ENCODE data around the gene CEP128. TPM values are rescaled to one million over a fixed set of nuclear protein-coding genes. Genes with fewer than 3 reads are reported as not detected.

Gene CEP128
- polyA plus RNA-seq, 1 donor (not counting 4 experiments of a cell fraction or from before 2014, with no cell fraction given), result 2.6 TPM

GRCh38 chr14:80726211-80726610, 215.3 kb downstream of the CEP128 start:
- no peak overlapping the region for H3K27ac ChIP-seq (ENCODE audit: control insufficient read depth, insufficient read depth, low read length)
- no peaks in the 10 kb centered on the region for H3K36me3 ChIP-seq (ENCODE audit: control insufficient read depth in 2 of 2, extremely low read depth in 1 of 2, insufficient read depth in 2 of 2, low read length in 2 of 2)
- H3K4me1 ChIP-seq (ENCODE audit: control insufficient read depth, extremely low read depth, insufficient read depth, low read length), result peaks cover 5% of the 10 kb centered on the region
- no peak overlapping the region for H3K9ac ChIP-seq (ENCODE audit: control insufficient read depth, extremely low read depth, insufficient read depth, low read length)
- DNase-seq (ENCODE audit: low read depth, low spot score), result no peak
- dilution Hi-C loops (cut with MboI; ENCODE audit: extremely low pct_ligation_motif_present, low sequenced_read_pairs), result no loop called here
- TF ChIP-seq CTCF (optimal IDR thresholded peaks at IDR 0.05 in 1 of 3, IDR thresholded peaks at IDR 0.05 in 1 of 3, conservative IDR thresholded peaks at IDR 0.05 in 1 of 3; ENCODE audit: extremely low read depth in 1 of 3, insufficient read depth in 2 of 3, low read length in 3 of 3), result no peak
- TF ChIP-seq EZH2 (IDR thresholded peaks at IDR 0.05; ENCODE audit: low read length), result no peak
- no peak overlapping the region for H3K4me2 ChIP-seq (ENCODE audit: control insufficient read depth, extremely low read depth, insufficient read depth, low read depth, low read length)
- H3K79me2 ChIP-seq (ENCODE audit: control insufficient read depth, insufficient read depth, low read length), result no peaks in the 10 kb centered on the region
- no peak overlapping the region for H2AFZ ChIP-seq (ENCODE audit: control insufficient read depth, low read length)
- H3K27me3 ChIP-seq (ENCODE audit: control insufficient read depth, extremely low read depth, insufficient read depth, low read length), result no peaks in the 10 kb centered on the region
- H3K4me3 ChIP-seq (ENCODE audit: control insufficient read depth in 2 of 3, extremely low read depth in 1 of 3, insufficient read depth in 2 of 3, low read depth in 1 of 3, low read length in 3 of 3), result no peak overlapping the region
- no peaks in the 10 kb centered on the region for H3K9me1 ChIP-seq (ENCODE audit: control insufficient read depth, extremely low read depth, insufficient read depth, low read length)
- no peak for FAIRE-seq
- H3K9me3 ChIP-seq (ENCODE audit: control insufficient read depth, low read depth, low read length), result no peaks in the 10 kb centered on the region
- H4K20me1 ChIP-seq (ENCODE audit: control insufficient read depth, extremely low read depth, insufficient read depth, low read length), result no peaks in the 10 kb centered on the region

- H3K79me2 ChIP-seq (ENCODE audit: control insufficient read depth, insufficient read depth, low read length), result no peaks in the 10 kb centered on the region
- no peaks in the 10 kb centered on the region for H3K9me1 ChIP-seq (ENCODE audit: control insufficient read depth, extremely low read depth, insufficient read depth, low read length)
- no peak for FAIRE-seq
- H3K36me3 ChIP-seq (ENCODE audit: control insufficient read depth in 2 of 2, extremely low read depth in 1 of 2, insufficient read depth in 2 of 2, low read length in 2 of 2), result no peaks in the 10 kb centered on the region
- TF ChIP-seq EZH2 (IDR thresholded peaks at IDR 0.05; ENCODE audit: low read length) (no peak), CTCF (optimal IDR thresholded peaks at IDR 0.05 in 1 of 3, IDR thresholded peaks at IDR 0.05 in 1 of 3, conservative IDR thresholded peaks at IDR 0.05 in 1 of 3; ENCODE audit: extremely low read depth in 1 of 3, insufficient read depth in 2 of 3, low read length in 3 of 3) (no peak)
- DNase-seq (ENCODE audit: low read depth, low spot score), result no peak
- H4K20me1 ChIP-seq (ENCODE audit: control insufficient read depth, extremely low read depth, insufficient read depth, low read length), result no peaks in the 10 kb centered on the region
- H3K4me3 ChIP-seq (ENCODE audit: control insufficient read depth in 2 of 3, extremely low read depth in 1 of 3, insufficient read depth in 2 of 3, low read depth in 1 of 3, low read length in 3 of 3), result no peak overlapping the region
- H3K4me1 ChIP-seq (ENCODE audit: control insufficient read depth, extremely low read depth, insufficient read depth, low read length), result no peaks in the 10 kb centered on the region
- no peaks in the 10 kb centered on the region for H3K27me3 ChIP-seq (ENCODE audit: control insufficient read depth, extremely low read depth, insufficient read depth, low read length)
- no peaks in the 10 kb centered on the region for H3K9me3 ChIP-seq (ENCODE audit: control insufficient read depth, low read depth, low read length)
- no peak overlapping the region for H3K4me2 ChIP-seq (ENCODE audit: control insufficient read depth, extremely low read depth, insufficient read depth, low read depth, low read length)
- dilution Hi-C loops (cut with MboI; ENCODE audit: extremely low pct_ligation_motif_present, low sequenced_read_pairs), result no loop called here
- no peak overlapping the region for H3K27ac ChIP-seq (ENCODE audit: control insufficient read depth, insufficient read depth, low read length)
- H3K9ac ChIP-seq (ENCODE audit: control insufficient read depth, extremely low read depth, insufficient read depth, low read length), result no peak overlapping the region
- H2AFZ ChIP-seq (ENCODE audit: control insufficient read depth, low read length), result no peak overlapping the region
Measured at GRCh38 chr14:80718940-80719339, 222.6 kb downstream of the CEP128 start.
